NCI-H187 treated with DMSO at 0.1 percent for 48 hours (cell line): ENCODE results near the gene SLC25A26.

Source experiments
- DNase-seq: peaks from one replicate; lab custom pipeline; 2025; lab: John Stamatoyannopoulos, UW

SLC25A26 gene

GRCh38 chr3:66376568-66376967, 155.8 kb downstream of the SLC25A26 start:
- DNase-seq: no peak

- DNase-seq: no peak
Observed at GRCh38 chr3:66377800-66378199, 157.0 kb downstream of the SLC25A26 start.

GRCh38 chr3:66378256-66378655, 157.5 kb downstream of the SLC25A26 start:
- no peak for DNase-seq

GRCh38 chr3:66379565-66379964, 158.8 kb downstream of the SLC25A26 start:
- no peak for DNase-seq

GRCh38 chr3:66380200-66380932, 159.6 kb downstream of the SLC25A26 start:
- DNase-seq: no peak

GRCh38 chr3:66381626-66382025, 160.8 kb downstream of the SLC25A26 start:
- no peak for DNase-seq

- DNase-seq: no peak
Observed at GRCh38 chr3:66382142-66382541, 161.3 kb downstream of the SLC25A26 start.

GRCh38 chr3:66383023-66383422, 162.2 kb downstream of the SLC25A26 start:
- no peak for DNase-seq

- DNase-seq: no peak
Observed at GRCh38 chr3:66383998-66384745, 163.4 kb downstream of the SLC25A26 start.

GRCh38 chr3:66385066-66385465, 164.3 kb downstream of the SLC25A26 start:
- no peak for DNase-seq

GRCh38 chr3:66386011-66386924, 165.5 kb downstream of the SLC25A26 start:
- DNase-seq: no peak

GRCh38 chr3:66386925-66387650, 166.3 kb downstream of the SLC25A26 start:
- no peak for DNase-seq

GRCh38 chr3:66390013-66390412, 169.2 kb downstream of the SLC25A26 start:
- DNase-seq: no peak

- DNase-seq: no peak
Observed at GRCh38 chr3:66392512-66392911, 171.7 kb downstream of the SLC25A26 start.

- no peak for DNase-seq
Observed at GRCh38 chr3:66392966-66393332, 172.1 kb downstream of the SLC25A26 start.

- no peak for DNase-seq
Observed at GRCh38 chr3:66393333-66394005, 172.7 kb downstream of the SLC25A26 start.

GRCh38 chr3:66394019-66394752, 173.4 kb downstream of the SLC25A26 start:
- DNase-seq: no peak

- no peak for DNase-seq
Observed at GRCh38 chr3:66394753-66395249, 174.0 kb downstream of the SLC25A26 start.

GRCh38 chr3:66395635-66396034, 174.8 kb downstream of the SLC25A26 start:
- DNase-seq: no peak

GRCh38 chr3:66396161-66396760, 175.5 kb downstream of the SLC25A26 start:
- DNase-seq: no peak
